ENCODE measurements around the gene MCCC2. TPM values are rescaled to one million over a fixed set of nuclear protein-coding genes. Genes with fewer than 3 reads are reported as not detected.

MCCC2 gene
- total RNA-seq, 1 experiment from 2014 or later = 51.1 TPM

- peaks cover 6% of the 10 kb centered on the region for H3K9me3 Mint-ChIP-seq (ENCODE audit: unreplicated experiment)
- intact Hi-C loops (cut with micrococcal nuclease) = no loop called here
- H3K4me3 Mint-ChIP-seq (ENCODE audit: unreplicated experiment) = no peak overlapping the region
- H3K4me1 Mint-ChIP-seq (ENCODE audit: insufficient read depth, unreplicated experiment) = no peaks in the 10 kb centered on the region
- no peaks in the 10 kb centered on the region for H3K27me3 Mint-ChIP-seq (ENCODE audit: insufficient read depth, unreplicated experiment)
- DNase-seq (ENCODE audit: unreplicated experiment) = no peak
- BruUV-seq (replicated peaks) = no TSS peak
- peaks cover 58% of the 10 kb centered on the region for H3K36me3 Mint-ChIP-seq (ENCODE audit: insufficient read depth, unreplicated experiment)
- POLR2A ChIA-PET = no interaction called here
- no peak overlapping the region for H3K27ac Mint-ChIP-seq (ENCODE audit: low read depth, unreplicated experiment)
- CTCF ChIA-PET = no interaction called here
- TF ChIP-seq CTCF (IDR thresholded peaks at IDR 0.05; ENCODE audit: unreplicated experiment) = no peak
Measured at GRCh38 chr5:71621268-71621667, 34.1 kb downstream of the MCCC2 start.

- BruUV-seq (replicated peaks) = no TSS peak
- no peaks in the 10 kb centered on the region for H3K27me3 Mint-ChIP-seq (ENCODE audit: insufficient read depth, unreplicated experiment)
- H3K36me3 Mint-ChIP-seq (ENCODE audit: insufficient read depth, unreplicated experiment) = peaks cover 58% of the 10 kb centered on the region
- no peaks in the 10 kb centered on the region for H3K4me1 Mint-ChIP-seq (ENCODE audit: insufficient read depth, unreplicated experiment)
- DNase-seq (ENCODE audit: unreplicated experiment) = no peak
- H3K9me3 Mint-ChIP-seq (ENCODE audit: unreplicated experiment) = peaks cover 6% of the 10 kb centered on the region
- CTCF ChIA-PET = no interaction called here
- no peak overlapping the region for H3K27ac Mint-ChIP-seq (ENCODE audit: low read depth, unreplicated experiment)
- TF ChIP-seq CTCF (IDR thresholded peaks at IDR 0.05; ENCODE audit: unreplicated experiment) = no peak
- POLR2A ChIA-PET = no interaction called here
- no peak overlapping the region for H3K4me3 Mint-ChIP-seq (ENCODE audit: unreplicated experiment)
- intact Hi-C loops (cut with micrococcal nuclease) = no loop called here
Measured at GRCh38 chr5:71621741-71622140, 34.6 kb downstream of the MCCC2 start.

GRCh38 chr5:71623221-71623794 lies 36.2 kb downstream of the MCCC2 start:
- ChIA-PET POLR2A (no interaction called here), CTCF (interaction anchor here (0.5 kb wide), 1 partner anchor 133 kb away, joined by 3 read pairs; no protein-coding TSS in a partner anchor)
- Mint-ChIP-seq H3K4me3 (ENCODE audit: unreplicated experiment) (no peak overlapping the region), H3K36me3 (ENCODE audit: insufficient read depth, unreplicated experiment) (peaks cover 48% of the 10 kb centered on the region), H3K9me3 (ENCODE audit: unreplicated experiment) (no peaks in the 10 kb centered on the region), H3K4me1 (ENCODE audit: insufficient read depth, unreplicated experiment) (no peaks in the 10 kb centered on the region), H3K27me3 (ENCODE audit: insufficient read depth, unreplicated experiment) (no peaks in the 10 kb centered on the region), H3K27ac (ENCODE audit: low read depth, unreplicated experiment) (no peak overlapping the region)
- TF ChIP-seq CTCF (IDR thresholded peaks at IDR 0.05; ENCODE audit: unreplicated experiment) = no peak
- no TSS peak for BruUV-seq (replicated peaks)
- intact Hi-C loops (cut with micrococcal nuclease) = no loop called here
- DNase-seq (ENCODE audit: unreplicated experiment) = no peak

GRCh38 chr5:71629950-71630349 lies 42.8 kb downstream of the MCCC2 start:
- CTCF ChIA-PET = interaction anchor here (0.5 to 0.7 kb wide), 3 partner anchors 18 to 127 kb away, joined by 3 read pairs; no protein-coding TSS in a partner anchor

More at GRCh38 chr5:71629950-71630349, 42.8 kb downstream of the MCCC2 start:
- Mint-ChIP-seq H3K27me3 (ENCODE audit: insufficient read depth, unreplicated experiment) (no peaks in the 10 kb centered on the region), H3K4me1 (ENCODE audit: insufficient read depth, unreplicated experiment) (no peaks in the 10 kb centered on the region), H3K27ac (ENCODE audit: low read depth, unreplicated experiment) (no peak overlapping the region), H3K36me3 (ENCODE audit: insufficient read depth, unreplicated experiment) (peaks cover 47% of the 10 kb centered on the region), H3K9me3 (ENCODE audit: unreplicated experiment) (no peaks in the 10 kb centered on the region), H3K4me3 (ENCODE audit: unreplicated experiment) (no peak overlapping the region)
- intact Hi-C loops (cut with micrococcal nuclease) = no loop called here
- no TSS peak for BruUV-seq (replicated peaks)
- no peak for TF ChIP-seq CTCF (IDR thresholded peaks at IDR 0.05; ENCODE audit: unreplicated experiment)
- no peak for DNase-seq (ENCODE audit: unreplicated experiment)
- POLR2A ChIA-PET = interaction anchor here (1.0 kb wide), 1 partner anchor 24 kb away, joined by 4 read pairs; no protein-coding TSS in a partner anchor

Measured in MCF 10A (cell line).